Thyroid gland (tissue), 4 donors: ENCODE measurements around the gene TBC1D22B. TPM values are rescaled to one million over a fixed set of nuclear protein-coding genes. Genes with fewer than 3 reads are reported as not detected.
A peak's percentile ranks its signal among the peaks of the same experiment; 100 is the strongest.

Source experiments
- DNase-seq, 2 donors: peaks; one replicate each; pipeline ENCODE4 v3.0.0-alpha.2; 2019
- H3K27ac ChIP-seq, 3 donors: fragments of 200-600 bp; sonication (generic); 1 replicate in 2 of 3; 2 replicates in 1 of 3; pipeline ENCODE4 v1.5.1; 2016 to 2019; ENCODE audit warnings: mild to moderate bottlenecking in 1 of 3, moderate library complexity in 1 of 3
- H3K27me3 ChIP-seq: fragments of 200-600 bp; sonication (generic); one replicate; pipeline ENCODE4 v1.5.1; 2019
- H3K36me3 ChIP-seq, 2 donors: fragments of 200-600 bp; sonication (generic); one replicate each; pipeline ENCODE4 v1.5.1; 2016 to 2019
- H3K4me1 ChIP-seq, 2 donors: fragments of 200-600 bp; sonication (generic); one replicate each; pipeline ENCODE4 v1.5.1; 2017 to 2019
- H3K4me3 ChIP-seq, 3 donors: fragments of 200-600 bp; sonication (generic); replicated peaks in 1 of 3; 1 replicate in 2 of 3; 2 replicates in 1 of 3; pipeline ENCODE4 v1.5.1; 2016; ENCODE audit warnings: mild to moderate bottlenecking in 1 of 3
- H3K9me3 ChIP-seq: fragments of 200-600 bp; sonication (generic); one replicate; pipeline ENCODE4 v1.5.1; 2017
- CTCF ChIP-seq, 6 experiments: fragments of 200-600 bp in 3 of 6; fragments of 450-650 bp in 3 of 6; sonication (generic) in 3 of 6; IDR thresholded peaks; one replicate each; pipeline ENCODE4 v1.5.1; 2016 to 2019; ENCODE audit warnings: antibody characterized with exemption in 6 of 6, mild to moderate bottlenecking in 2 of 6, inconsistent platforms in 1 of 6, moderate library complexity in 1 of 6
- POLR2A ChIP-seq, 2 donors: fragments of 450-650 bp; IDR thresholded peaks; one replicate each; pipeline ENCODE4 v1.6.1; 2017; ENCODE audit warnings: antibody characterized with exemption in 2 of 2, mild to moderate bottlenecking in 2 of 2, moderate library complexity in 1 of 2
- WGBS, 2 donors: methylation state at CpG; one replicate each; pipeline ENCODE4 v1.1.5; 2017; 5-methylcytosine and 5-hydroxymethylcytosine counted together
- intact Hi-C: fragments of 100-400 bp; cut with DNase I; formaldehyde crosslinking; loops from one replicate; pipeline ENCODE4 v1.15.1; 2023
- total RNA-seq, 4 donors: library from RNA; depleted of rRNA; stranded (reverse); fragments of >200 nt; gene quantifications; one replicate each; pipeline ENCODE4 v1.2.3, GENCODE V29; 2016

The TBC1D22B gene
- total RNA-seq, 4 donors from 2014 or later, result 11.5 to 15.7 (median 14.2) TPM

- Histone ChIP-seq H3K27ac (no peak overlapping the region), H3K4me1 (no peaks in the 10 kb centered on the region), H3K9me3 (no peaks in the 10 kb centered on the region), H3K36me3 (no peaks in the 10 kb centered on the region), H3K27me3 (no peaks in the 10 kb centered on the region), H3K4me3 (no peak overlapping the region)
- 68 to 74% methylated on average over 5 of the region's 5 CpGs for WGBS, 2 donors
- no peak for DNase-seq
- intact Hi-C loops, result no loop called here
- no peak for TF ChIP-seq POLR2A (IDR thresholded peaks at IDR 0.05)
- TF ChIP-seq CTCF (IDR thresholded peaks at IDR 0.05), result no peak
Measured at GRCh38 chr6:37232430-37233017, 25.0 kb upstream of the TBC1D22B start.

GRCh38 chr6:37233541-37233940 lies 24.0 kb upstream of the TBC1D22B start:
- Histone ChIP-seq H3K9me3 (no peaks in the 10 kb centered on the region), H3K4me3 (no peak overlapping the region), H3K27me3 (no peaks in the 10 kb centered on the region), H3K27ac (no peak overlapping the region), H3K4me1 (peaks cover 0 to under 1% of the 10 kb centered on the region in 2 donors), H3K36me3 (no peaks in the 10 kb centered on the region)
- intact Hi-C loops, result no loop called here
- DNase-seq, result no peak
- WGBS, 2 donors, result 83% methylated on average over 7 of the region's 7 CpGs
- TF ChIP-seq CTCF (IDR thresholded peaks at IDR 0.05) (no peak), POLR2A (IDR thresholded peaks at IDR 0.05) (no peak)

GRCh38 chr6:37236921-37237320 lies 20.7 kb upstream of the TBC1D22B start:
- Histone ChIP-seq H3K4me3 (no peak overlapping the region), H3K9me3 (no peaks in the 10 kb centered on the region), H3K36me3 (no peaks in the 10 kb centered on the region), H3K4me1 (peaks cover 10 to 23% of the 10 kb centered on the region in 2 donors), H3K27me3 (no peaks in the 10 kb centered on the region), H3K27ac (no peak overlapping the region)
- TF ChIP-seq CTCF (IDR thresholded peaks at IDR 0.05), result no peak
- TF ChIP-seq POLR2A (IDR thresholded peaks at IDR 0.05), result no peak
- intact Hi-C loops, result no loop called here
- WGBS, 2 donors, result 88 to 89% methylated on average over 2 of the region's 2 CpGs
- no peak for DNase-seq

DNA sequence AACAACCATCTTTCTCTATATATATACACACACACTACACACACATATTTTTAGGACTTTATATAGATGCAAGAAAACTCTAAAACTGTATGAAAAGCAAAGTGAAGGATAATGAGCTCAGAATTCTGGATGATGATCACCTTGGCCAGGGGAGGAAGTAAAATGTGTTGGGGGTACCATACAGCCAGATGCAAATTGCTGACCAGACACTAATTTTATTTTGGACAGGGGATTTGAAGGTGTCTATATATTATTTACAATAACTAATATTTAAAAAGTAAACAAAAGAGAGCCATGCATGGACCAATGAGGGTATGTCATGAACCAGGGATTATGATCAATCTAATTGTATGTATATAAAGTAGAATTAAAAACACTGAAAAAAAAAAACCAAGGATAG lies 19.8 kb upstream of the TBC1D22B start:
- TF ChIP-seq POLR2A (IDR thresholded peaks at IDR 0.05) (no peak), CTCF (IDR thresholded peaks at IDR 0.05) (no peak)
- Histone ChIP-seq H3K27ac (no peak overlapping the region), H3K4me3 (no peak overlapping the region)

DNA sequence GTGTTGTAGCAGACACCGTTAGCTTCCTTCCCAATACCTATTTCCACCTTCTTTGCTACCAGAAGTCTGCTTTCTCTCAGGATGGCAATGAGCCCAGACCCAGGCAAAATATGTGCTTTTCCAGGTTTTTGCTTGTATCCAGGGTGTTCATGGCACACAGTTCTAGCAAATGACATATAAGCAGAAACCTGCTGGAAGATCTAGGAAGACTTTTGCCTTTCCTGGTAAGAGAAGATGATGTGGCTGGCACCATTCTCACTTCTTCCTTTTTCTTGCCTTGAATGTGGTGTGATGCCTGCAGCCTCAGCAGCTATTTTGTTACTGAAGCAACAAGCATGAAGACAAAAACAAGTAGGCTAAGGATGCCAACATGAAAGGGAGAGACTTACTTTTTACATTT lies 19.2 kb upstream of the TBC1D22B start:
- TF ChIP-seq POLR2A (IDR thresholded peaks at IDR 0.05), result no peak
- intact Hi-C loops, result no loop called here
- no peaks in the 10 kb centered on the region for H3K9me3 ChIP-seq
- H3K4me1 ChIP-seq, result peaks cover 10 to 36% of the 10 kb centered on the region in 2 donors
- H3K27ac ChIP-seq, result peak overlapping the region in 1 of 3 donors; percentile 73
- H3K27me3 ChIP-seq, result no peaks in the 10 kb centered on the region
- WGBS, 2 donors, result 67 to 72% methylated on average over 1 of the region's 1 CpG
- peak in 1 of 2 donors; percentile 22 for DNase-seq
- H3K4me3 ChIP-seq, result no peak overlapping the region
- H3K36me3 ChIP-seq, result no peaks in the 10 kb centered on the region

More for the DNA sequence above, 19.8 kb upstream of the TBC1D22B start:
- Histone ChIP-seq H3K36me3 (no peaks in the 10 kb centered on the region), H3K9me3 (no peaks in the 10 kb centered on the region), H3K4me1 (peaks cover 10 to 32% of the 10 kb centered on the region in 2 donors), H3K27me3 (no peaks in the 10 kb centered on the region)
- intact Hi-C loops, result no loop called here
- no peak for DNase-seq
